DOHH2 (cell line): ENCODE results near the gene LITAF.

Source experiments
- H3F3A ChIP-seq: fragments of 200-600 bp; sonication (generic), shearing (Covaris generic); 2 replicates; pipeline ENCODE4 v1.6.0; 2016; ENCODE audit warnings: antibody characterized with exemption, mild to moderate bottlenecking; ENCODE audit not compliant: control insufficient read depth, insufficient read depth
- H3K27ac ChIP-seq: fragments of 200-600 bp; sonication (generic); 2 replicates; pipeline ENCODE4 v1.5.1; 2014; ENCODE audit warnings: low read depth, mild to moderate bottlenecking, low read length, moderate library complexity
- H3K27me3 ChIP-seq: fragments of 200-600 bp; sonication (generic); 2 replicates; pipeline ENCODE4 v1.6.1; 2014; ENCODE audit warnings: mild to moderate bottlenecking, low read length, mixed read lengths; ENCODE audit not compliant: control insufficient read depth
- H3K36me3 ChIP-seq: fragments of 200-600 bp; sonication (generic); 2 replicates; pipeline ENCODE4 v1.6.1; 2014; ENCODE audit warnings: mild to moderate bottlenecking, low read length, moderate library complexity, mixed read lengths; ENCODE audit not compliant: control insufficient read depth
- H3K4me1 ChIP-seq: fragments of 200-600 bp; sonication (generic); 2 replicates; pipeline ENCODE4 v1.6.1; 2014; ENCODE audit warnings: mild to moderate bottlenecking, low read length, mixed read lengths; ENCODE audit not compliant: control insufficient read depth
- H3K4me2 ChIP-seq: fragments of 200-600 bp; sonication (generic); 2 replicates; pipeline ENCODE4 v1.6.0; 2014; ENCODE audit warnings: mild to moderate bottlenecking, low read length, moderate library complexity
- H3K4me3 ChIP-seq: fragments of 200-600 bp; sonication (generic); 2 replicates; pipeline ENCODE4 v1.5.1; 2014; ENCODE audit warnings: mild to moderate bottlenecking, low read length, mixed read lengths
- H3K79me2 ChIP-seq: fragments of 200-600 bp; sonication (generic); 2 replicates; pipeline ENCODE4 v1.6.1; 2014; ENCODE audit warnings: mild to moderate bottlenecking, low read length, mixed read lengths; ENCODE audit not compliant: control insufficient read depth
- H3K9me2 ChIP-seq: fragments of 200-600 bp; sonication (generic); replicated peaks from 2 replicates; pipeline ENCODE4 v1.6.1; 2014; ENCODE audit warnings: mild to moderate bottlenecking, low read length, mixed read lengths; ENCODE audit not compliant: control insufficient read depth
- H3K9me3 ChIP-seq: fragments of 200-600 bp; sonication (generic); 2 replicates; pipeline ENCODE4 v1.6.1; 2014; ENCODE audit warnings: antibody characterized with exemption, low read length, mixed read lengths; ENCODE audit not compliant: control insufficient read depth, insufficient read depth
- H4K20me1 ChIP-seq: fragments of 200-600 bp; sonication (generic); 2 replicates; pipeline ENCODE4 v1.6.0; 2014; ENCODE audit warnings: low read depth, mild to moderate bottlenecking, antibody characterized with exemption, low read length, moderate library complexity; ENCODE audit not compliant: control insufficient read depth, insufficient read depth
- CTCF ChIP-seq: fragments of 200-600 bp; sonication (generic); IDR thresholded peaks from one replicate; pipeline ENCODE4 v1.5.1; 2014; ENCODE audit warnings: antibody characterized with exemption, mild to moderate bottlenecking, low read depth, low read length; ENCODE audit not compliant: poor library complexity, severe bottlenecking
- EZH2phosphoT487 ChIP-seq: fragments of 200-600 bp; sonication (generic); IDR thresholded peaks from 2 replicates; pipeline ENCODE4 v1.6.1; 2017; ENCODE audit warnings: borderline replicate concordance, mild to moderate bottlenecking, antibody characterized with exemption, low read length, moderate library complexity, mixed read lengths

LITAF gene

GRCh38 chr16:11564046-11564926 is 22.4 kb downstream of the LITAF start:
- Histone ChIP-seq H3K4me3 (no peak overlapping the region), H3F3A (no peaks in the 10 kb centered on the region), H3K27me3 (no peaks in the 10 kb centered on the region), H4K20me1 (no peaks in the 10 kb centered on the region), H3K4me1 (no peaks in the 10 kb centered on the region), H3K4me2 (no peak overlapping the region), H3K9me3 (no peaks in the 10 kb centered on the region), H3K79me2 (peaks cover 83% of the 10 kb centered on the region), H3K36me3 (peaks cover 5% of the 10 kb centered on the region; the same call in 1 of the 2 replicates), H3K27ac (no peak overlapping the region), H3K9me2 (no peaks in the 10 kb centered on the region)
- TF ChIP-seq CTCF (no peak), EZH2phosphoT487 (no peak)

DNA sequence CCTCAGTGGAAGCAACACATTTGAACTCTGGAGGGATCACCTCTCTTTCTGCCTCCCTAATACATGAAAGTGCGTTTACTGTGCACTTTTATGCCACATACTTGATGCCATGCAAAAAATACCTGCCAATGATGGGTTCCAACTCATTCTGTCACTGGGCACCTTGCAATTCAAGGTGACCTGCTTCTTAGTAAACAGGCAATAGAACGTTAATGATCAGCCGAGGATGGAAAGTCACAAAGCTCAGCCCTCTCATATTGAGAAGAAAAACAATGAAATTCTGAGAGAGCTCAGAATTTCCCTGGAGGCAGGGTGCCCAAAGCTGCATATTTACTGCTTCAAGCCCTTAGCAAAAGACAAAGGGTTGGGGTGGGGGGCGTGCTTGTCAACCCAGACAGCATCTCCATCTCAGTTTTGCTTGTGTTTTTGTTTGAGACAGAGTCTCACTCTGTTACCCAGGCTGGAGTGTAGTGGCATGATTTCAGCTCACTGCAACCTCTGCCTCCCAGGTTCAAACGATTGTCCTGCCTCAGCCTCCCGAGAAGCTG is 23.2 kb downstream of the LITAF start:
- no peaks in the 10 kb centered on the region for H3K9me2 ChIP-seq
- H3K4me2 ChIP-seq, result no peak overlapping the region
- H3K27me3 ChIP-seq, result no peaks in the 10 kb centered on the region
- no peaks in the 10 kb centered on the region for H3F3A ChIP-seq
- H3K36me3 ChIP-seq, result peaks cover 5% of the 10 kb centered on the region
- no peaks in the 10 kb centered on the region for H4K20me1 ChIP-seq
- H3K9me3 ChIP-seq, result no peaks in the 10 kb centered on the region
- no peaks in the 10 kb centered on the region for H3K4me1 ChIP-seq
- H3K79me2 ChIP-seq, result peaks cover 83% of the 10 kb centered on the region
- no peak for TF ChIP-seq EZH2phosphoT487
- TF ChIP-seq CTCF, result no peak
- H3K4me3 ChIP-seq, result no peak overlapping the region
- H3K27ac ChIP-seq, result no peak overlapping the region

DNA sequence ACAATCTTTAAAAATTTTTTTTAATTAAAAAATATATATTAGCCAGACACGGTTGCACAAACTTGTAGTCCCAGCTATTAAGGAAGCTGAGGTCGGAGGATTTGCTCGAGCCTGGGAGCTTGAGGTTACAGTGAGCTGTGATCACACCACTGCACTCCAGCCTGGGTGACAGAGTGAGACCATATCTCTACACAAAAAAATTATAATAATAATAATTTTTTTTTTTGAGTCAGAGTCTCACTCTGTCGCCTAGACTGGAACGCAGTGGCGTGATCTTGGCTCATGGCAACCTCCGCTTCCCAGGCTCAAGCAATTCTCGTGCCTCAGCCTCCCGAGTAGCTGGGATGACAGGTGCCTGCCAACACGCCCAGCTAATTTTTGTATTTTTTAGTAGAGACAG is 23.8 kb downstream of the LITAF start:
- H3K9me2 ChIP-seq, result no peaks in the 10 kb centered on the region
- no peak overlapping the region for H3K4me2 ChIP-seq
- no peak overlapping the region for H3K4me3 ChIP-seq
- no peaks in the 10 kb centered on the region for H3K4me1 ChIP-seq
- no peaks in the 10 kb centered on the region for H4K20me1 ChIP-seq
- H3K79me2 ChIP-seq, result peaks cover 83% of the 10 kb centered on the region
- H3K9me3 ChIP-seq, result peaks cover 3% of the 10 kb centered on the region; the same call in 1 of the 2 replicates
- H3K36me3 ChIP-seq, result peaks cover 11% of the 10 kb centered on the region
- no peak overlapping the region for H3K27ac ChIP-seq
- TF ChIP-seq CTCF, result no peak
- TF ChIP-seq EZH2phosphoT487, result no peak
- no peaks in the 10 kb centered on the region for H3F3A ChIP-seq
- no peaks in the 10 kb centered on the region for H3K27me3 ChIP-seq
